ENCODE results near the gene CHCHD3.
A peak's percentile ranks its signal among the peaks of the same experiment; 100 is the strongest.

CHCHD3 gene

DNA sequence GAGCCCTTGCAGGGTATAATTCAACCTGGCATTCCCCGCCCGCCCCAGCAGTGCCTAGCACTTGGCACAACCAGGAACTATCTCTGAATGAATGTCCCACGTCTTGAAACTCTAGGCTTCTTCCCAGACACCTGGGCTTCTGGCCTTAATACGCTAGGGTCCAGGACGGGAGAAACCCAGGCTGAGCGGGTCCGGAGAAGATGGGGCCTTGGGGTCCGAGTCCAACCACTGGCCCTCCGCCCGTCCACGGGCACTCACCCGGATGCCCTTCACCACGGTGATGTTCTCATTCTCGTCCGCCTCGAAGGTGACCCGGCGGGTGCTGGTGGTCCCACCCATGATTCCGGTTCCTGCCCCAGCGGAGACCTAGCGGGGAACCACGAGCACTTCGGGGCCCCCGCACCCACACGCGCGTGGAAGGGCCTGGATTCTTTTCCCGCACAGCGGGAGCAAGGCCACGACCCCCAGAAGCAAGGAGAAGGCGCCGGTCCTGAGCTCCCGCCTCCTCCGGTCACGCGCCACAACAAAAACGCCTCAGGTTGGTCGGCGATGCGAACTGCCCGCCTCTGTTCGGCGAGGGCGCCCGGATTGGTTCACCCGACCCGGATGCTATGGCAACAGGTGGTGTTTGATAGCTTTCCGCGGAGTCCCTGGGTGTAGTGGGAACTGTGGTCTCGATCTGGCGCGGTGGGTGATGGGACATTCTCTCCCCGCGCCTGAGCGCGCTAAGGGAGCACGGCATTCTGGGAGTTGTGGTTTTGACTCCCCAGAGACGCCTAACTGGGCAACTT, at the start of gene CHCHD3:
TSS of gene CHCHD3 (minus strand) at position 492 of the 791 bp plus-strand sequence. CDS start at position 339, 153 bp downstream.
- DNase-seq, result peak; percentile 82 to 100 (median 98)

DNA sequence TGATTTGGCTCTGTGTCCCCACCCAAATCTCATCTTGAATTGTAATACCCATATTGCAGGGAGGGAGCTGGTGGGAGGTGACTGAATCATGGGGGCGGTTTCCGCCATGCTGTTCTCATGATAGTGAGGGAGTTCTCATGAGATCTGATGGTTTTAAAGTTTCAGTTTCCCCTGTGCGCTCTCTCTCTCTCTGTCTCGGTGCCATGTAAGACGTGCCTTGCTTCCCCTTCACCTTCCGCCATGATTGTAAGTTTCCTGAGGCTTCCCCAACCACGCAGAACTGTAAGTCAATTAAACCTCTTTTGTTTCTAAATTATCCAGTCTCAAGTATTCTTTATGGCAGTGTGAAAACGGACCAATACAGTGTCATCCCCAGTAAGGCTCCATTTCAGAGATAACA, 48.3 kb upstream of the CHCHD3 start:
- DNase-seq, result no peak

DNA sequence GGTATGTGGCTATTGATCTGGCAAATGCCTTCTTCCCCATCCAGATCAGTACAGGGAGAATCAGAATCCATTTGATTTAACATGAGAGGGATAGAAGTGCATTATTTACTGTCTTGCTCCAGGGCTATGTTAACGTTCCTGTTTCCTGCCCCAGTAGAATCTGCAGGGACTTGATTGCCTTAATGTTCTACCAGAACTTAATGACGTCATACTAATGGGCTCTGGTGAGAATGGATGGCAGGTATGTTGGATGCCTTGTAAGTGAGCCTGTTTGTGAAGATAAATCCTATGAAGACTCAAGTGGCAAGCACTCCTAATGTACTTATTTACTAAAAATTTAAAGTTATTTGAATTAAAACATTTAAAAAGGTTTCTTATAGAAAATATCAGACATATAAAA, 44.5 kb upstream of the CHCHD3 start:
- DNase-seq, result no peak

DNA sequence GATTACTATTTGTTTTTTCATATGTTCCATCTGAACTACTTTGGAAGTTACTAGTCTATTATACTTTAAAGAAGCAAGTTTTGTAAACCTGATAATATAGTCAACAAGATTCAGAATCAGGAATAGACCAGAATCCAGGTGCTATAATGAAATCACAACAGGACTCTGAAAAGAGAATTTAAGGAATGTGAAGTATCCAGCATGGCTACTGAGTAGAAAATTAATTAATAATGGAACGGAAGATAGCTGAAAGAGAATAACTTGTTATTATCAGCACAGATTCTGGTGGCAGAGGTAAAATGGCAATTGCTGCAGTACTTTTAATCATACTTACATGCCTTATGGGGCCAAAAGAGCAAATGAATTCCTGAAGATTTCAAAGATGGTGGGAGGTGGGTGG, 43.1 kb upstream of the CHCHD3 start:
- no peak for DNase-seq

DNA sequence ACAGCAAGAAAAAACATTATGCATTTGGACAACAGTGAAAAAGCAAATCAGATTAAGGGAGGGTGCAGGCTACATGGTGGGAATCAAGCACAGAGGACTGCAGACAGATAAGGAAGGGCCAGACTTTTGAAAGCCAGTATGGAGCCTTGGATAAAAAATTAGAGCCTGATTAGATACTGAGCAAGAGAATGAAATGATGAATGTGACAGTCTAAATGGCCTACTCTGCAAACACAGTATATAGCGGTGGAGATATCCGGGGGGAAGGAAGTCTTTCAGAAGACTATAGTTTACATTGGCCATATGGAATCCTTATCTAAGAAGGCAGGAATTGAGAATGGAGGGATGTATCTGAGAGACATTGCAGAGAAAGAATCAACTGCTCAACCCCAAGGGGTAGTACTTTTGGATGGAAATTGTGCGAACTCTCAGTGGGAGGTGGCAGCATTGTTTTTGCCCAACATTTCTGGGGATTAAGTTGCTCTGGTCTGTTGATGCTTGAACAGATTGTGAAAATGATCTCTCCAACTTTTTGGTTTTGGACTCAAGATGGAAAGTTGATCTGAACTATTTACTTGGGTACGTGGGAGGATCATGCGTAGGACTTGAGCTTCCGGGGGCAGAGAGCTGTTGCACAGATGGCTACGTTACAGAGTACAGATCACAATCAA, 39.4 kb upstream of the CHCHD3 start:
- peak in 1 of 56 donors; percentile 1 for DNase-seq

DNA sequence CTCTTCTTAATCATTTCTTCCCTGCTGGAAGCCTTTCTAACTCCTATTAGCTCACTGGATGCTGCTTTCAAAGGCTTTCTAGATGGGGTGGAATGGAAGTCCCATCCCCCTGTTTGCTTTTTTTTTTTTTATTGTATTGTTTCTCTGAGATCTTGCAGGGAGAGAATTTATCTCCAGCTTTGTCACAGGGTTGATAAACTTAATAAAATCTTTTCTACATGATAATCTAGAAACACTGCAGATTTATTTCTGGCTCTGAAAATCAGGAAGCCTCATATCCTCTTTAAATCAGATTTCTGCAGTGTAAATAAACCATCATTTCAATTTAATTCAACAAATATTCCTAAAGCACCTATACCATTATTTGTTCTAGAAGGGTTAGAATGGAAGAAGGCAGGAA, 37.2 kb upstream of the CHCHD3 start:
- DNase-seq, result no peak

DNA sequence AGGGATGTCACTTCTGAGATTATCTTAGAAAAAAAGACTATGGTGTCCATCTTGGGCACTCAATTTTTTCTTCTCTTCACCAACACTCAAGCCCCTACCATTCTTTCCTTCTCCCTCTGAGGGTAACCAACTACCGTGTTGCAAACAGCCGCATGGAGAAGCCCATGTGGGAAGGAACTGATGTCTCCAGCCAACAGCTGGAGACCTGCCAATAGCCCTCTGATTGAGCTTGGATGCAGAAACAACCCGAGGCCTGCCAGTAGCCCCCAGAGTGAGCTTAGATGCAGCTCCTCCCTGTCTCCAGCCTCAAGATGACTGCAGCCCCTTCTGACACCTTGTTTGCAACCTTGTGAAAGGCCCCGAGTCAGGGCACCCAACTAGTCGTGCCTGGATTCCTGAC, 36.4 kb upstream of the CHCHD3 start:
- no peak for DNase-seq

DNA sequence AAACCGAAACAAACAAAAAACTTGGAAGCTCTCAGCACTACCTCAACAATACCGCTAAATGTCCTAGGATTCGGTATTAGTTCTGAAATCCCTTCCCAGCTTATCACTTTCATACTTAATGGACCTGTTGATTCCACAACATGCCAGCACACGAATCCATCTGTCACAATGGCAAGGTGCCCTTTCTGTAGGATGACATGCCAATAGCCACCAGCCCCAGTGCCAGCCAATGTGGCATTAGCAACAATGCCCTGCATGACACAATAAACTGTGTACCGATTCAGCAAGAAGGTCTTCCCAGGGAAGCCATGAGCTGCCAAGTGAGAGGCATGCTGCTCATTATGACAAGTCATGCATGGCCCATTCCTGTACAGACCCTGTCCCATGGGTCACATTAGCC, 35.6 kb upstream of the CHCHD3 start:
- DNase-seq, result no peak

DNA sequence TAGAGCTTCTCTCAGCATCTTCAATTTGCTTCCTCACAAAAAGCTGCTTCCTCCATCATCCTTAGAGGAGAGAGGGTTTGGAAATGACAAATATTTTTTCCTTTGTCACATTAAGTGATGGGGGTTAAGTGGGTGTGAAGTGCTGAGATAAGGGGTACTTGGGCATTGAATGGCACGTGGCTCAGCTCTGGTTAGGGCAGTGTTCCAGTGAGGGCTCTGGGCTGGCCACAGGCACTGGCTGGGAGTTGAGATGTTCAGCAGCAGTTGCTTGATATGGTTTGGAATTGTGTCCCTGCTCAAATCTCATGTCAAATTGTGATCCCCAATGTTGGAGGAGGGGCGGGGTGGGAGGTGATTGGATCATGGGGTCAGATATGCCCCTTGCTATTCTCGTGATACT, 33.7 kb upstream of the CHCHD3 start:
- DNase-seq, result no peak

DNA sequence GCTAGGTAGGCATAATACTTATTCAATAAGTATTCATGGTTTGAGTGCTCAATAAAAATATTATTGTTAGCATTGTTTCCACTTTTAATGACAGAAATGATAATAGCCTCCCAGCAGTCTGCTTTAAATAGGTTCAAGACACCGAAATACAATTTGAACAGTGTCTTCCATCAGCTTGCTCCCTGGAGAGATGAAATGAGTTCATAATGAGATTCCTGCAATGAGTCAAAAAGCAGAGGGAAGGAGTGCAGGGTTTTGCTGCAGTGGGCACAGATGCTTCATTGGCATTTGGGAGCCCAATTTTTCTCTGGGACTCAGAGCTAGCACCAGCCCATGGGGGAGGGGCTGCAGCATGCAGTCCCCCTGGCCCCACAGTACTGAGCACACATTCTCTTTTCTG, 32.6 kb upstream of the CHCHD3 start:
- no peak for DNase-seq

DNA sequence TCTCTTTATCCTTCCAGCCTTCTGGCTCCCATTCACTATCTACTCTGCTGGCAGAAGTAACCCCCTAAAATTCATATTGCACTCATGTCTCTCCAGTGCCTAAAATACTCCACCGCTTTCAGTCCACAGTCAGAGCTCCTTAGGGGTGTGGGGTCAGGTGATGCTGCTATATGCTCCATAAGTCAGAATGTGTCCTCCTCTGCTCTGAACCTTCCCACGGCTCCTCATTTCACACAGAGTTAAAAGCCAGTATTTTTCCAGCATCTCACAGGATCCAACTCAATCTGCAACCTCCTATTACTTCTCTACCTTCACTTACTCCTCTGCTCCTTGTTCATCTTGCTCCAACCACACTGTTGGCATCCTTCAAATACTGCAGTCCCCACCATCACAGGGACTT, 31.1 kb upstream of the CHCHD3 start:
- DNase-seq, result no peak

DNA sequence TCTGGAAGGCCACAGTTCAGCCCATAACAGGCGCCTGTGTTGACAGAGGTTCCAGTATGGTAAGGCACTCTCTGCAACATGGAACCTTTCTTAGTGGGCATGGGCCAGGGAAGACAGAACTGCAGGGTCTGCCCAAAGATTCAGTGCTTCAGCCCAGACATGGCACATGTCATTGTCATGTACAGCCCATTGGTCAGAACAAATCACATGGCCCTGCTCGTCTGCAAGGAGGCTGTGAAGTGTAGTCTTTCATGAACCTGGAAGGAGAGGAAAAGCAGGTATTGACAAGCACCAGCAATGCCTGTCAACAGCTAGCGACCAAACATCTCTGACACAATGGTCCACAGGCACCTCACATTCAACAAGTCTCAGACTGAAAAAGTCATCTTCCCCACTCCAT, 30.4 kb upstream of the CHCHD3 start:
- DNase-seq, result no peak

DNA sequence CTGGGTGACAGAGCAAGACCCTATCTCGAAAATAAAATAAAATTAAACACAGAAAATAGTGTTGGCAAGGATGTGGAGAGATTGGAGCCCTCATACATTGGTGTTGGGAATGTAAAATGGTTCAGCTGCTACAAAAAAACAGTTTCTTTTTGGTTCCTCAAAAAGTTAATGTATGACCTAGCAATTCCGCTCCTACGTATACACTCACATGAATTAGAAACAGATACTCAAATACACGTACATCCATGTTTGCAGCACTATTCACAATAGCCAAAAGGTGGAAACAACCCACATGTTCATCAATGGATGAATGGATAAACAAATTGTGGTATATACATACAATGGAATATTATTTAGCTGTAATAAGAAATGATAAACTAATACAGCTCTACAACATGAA, 28.4 kb upstream of the CHCHD3 start:
- DNase-seq, result no peak

DNA sequence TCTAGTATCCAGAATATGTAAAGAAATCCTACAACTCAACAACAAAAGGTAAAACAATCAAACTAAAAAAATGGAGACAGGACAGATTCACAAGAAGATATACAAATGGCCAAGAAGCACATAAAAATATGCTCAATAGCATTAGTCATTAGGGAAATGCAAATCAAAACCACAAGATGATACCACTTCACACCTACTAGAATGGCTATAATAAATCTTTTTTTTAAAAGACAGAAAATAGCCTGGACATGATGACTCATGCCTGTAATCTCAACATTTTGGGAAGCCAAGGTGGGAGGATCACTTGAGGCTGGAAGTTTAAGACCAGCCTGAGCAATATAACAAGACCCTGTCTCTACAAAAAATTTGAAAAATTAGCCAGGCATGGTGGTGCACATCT, 27.9 kb upstream of the CHCHD3 start:
- no peak for DNase-seq

DNA sequence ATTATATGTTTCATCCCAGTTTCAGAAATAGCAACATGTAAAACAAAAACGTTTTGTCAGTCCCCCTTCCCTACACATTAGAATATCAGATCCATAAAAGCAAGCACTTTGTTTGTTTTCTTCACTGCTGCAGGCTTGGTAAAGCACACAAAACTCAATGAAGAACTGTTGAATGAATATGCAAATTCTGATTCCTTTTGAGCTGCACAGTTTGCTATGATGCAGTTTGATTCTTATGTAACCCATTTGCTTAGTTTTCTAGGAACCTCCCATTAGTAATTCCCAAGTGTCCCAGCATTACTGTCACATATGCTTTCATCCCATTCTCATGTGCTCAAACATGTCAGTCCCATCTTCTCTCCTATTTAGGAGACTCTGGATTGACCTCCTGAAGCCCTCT, 26.1 kb upstream of the CHCHD3 start:
- DNase-seq, result no peak

DNA sequence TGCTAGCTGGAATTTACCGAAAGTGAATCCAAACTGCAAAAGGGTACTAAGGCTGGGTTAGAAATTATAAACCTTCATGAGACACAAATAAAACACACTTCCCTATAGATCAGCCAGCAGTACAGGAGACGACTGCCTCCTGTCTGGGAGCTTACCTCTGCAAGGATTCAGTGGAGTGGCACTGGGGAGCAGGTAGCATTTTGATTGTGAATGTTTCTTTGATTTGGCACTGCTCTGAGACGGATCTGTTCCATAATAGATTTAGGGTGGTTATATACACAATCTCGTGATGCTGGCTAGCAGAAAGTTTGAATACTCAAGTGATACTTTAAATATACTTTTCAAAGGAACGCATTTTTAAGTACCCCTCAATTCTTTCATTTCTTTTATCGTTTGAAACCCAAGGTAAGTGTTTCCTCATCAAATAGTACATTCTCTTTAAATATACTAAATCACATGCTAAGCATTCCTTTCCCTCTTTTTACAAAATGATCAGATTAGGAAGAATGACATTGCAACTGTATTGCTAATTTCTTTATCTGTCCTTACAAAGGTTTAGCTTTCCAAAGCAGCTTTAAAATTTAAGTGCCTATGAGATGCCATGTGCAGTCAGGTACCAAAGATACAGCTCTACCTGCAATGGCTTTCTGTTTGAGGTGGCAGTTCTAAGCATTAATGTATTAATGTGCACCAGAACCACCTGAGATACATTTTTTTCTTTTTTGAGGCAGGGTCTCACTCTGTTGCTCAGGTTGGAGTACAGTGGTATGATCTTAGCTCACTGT, 20.6 kb upstream of the CHCHD3 start:
- no peak for DNase-seq

DNA sequence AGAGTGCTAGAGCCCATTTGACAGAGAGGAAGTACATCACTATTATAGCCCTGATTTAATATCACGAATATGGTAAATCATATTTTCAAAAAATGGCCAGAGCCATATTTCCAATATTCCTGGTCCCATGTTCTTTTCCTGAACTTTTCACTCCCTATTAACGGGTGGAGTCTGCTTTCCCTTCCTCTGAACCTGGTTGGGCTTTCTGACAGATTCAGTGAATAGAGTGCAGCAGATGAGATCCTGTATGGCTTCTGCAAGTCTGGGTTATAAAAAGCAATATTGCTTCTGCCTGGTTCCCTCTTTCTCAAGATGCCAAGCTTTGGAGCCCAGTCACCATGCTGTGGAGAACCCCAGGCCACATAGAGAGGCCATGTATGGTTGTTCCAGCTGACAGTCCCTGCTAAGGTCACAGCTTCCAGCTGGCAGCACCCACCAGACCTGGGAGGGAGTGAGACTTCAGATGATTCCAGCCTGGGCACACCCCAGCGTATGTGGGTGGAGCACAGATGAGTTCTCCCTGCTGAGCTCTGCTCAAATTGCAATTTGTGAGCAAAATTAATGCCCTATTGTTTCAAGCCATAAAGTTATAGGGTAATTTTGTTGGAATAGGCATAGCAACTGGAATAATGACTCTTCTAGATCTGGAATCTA, 17.9 kb upstream of the CHCHD3 start:
- DNase-seq, result peak in 5 of 56 donors; percentile 3 to 11 (median 7)

DNA sequence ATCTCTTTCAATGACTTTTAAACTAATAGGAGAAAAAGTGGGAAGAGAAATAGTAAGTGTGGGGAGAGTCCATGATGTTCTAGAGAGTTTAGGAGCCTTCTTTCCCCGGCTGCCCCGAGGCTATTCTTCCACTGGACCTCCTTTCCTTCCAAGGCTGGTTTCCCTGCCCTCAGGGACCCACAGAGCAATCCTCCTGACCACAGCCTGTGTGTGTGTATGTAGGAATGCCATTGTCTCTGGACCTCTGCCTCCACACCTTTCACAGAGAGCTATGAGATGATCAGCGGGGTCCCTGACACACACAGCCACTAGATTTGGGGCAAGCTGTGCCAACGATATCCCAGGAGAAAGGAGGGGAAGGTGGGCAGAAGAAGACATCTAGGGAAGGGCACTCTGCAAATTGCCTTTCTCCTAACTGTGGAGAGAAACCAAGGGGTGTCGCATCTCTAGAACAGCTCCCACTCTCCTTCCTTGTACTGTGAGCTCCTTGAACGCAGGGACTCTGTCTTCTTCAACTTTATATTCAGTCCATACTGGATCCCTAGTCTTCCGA, 13.3 kb upstream of the CHCHD3 start:
- DNase-seq, result no peak

DNA sequence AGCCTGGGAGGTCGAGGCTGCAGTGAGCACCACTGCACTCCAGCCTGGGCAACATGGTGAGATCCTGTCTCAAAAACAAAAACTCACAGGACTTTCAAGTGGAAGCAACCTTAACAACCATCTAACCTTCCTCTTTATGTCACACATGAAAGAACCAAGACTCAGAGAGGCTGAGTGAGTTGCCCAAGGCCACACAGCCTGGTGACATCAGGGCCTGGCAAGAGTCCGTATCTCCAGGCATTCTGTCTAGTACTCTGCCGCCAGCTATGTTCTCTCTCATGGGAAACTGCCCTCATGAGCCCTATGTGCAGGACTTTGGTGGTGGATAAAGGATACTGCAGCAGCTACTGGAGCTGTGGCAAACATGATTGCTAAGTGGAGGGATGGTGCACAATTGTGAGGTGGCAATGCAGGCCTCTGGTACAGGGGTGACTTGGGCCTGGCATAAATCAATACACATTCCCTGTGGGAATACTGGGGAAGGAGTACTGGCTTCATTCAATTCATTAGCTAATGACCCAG, 10.1 kb upstream of the CHCHD3 start:
- DNase-seq, result no peak

DNA sequence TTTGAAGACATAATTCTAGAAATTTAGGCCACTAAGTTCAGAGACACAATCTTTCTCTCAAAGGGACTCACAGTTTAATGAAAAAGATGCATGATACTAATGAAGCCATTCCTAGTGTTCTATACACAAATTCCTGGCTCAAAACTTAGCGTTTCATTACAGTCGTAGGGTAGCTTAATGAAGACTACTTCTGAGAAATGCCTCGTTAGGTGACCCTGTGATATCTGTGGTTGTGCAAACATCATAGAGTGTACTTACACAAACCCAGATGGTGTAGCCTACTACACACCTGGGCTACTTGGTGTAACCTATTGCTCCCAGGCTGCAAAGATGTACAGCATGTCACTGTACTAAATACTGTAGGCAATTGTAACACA, 488 bp upstream of the CHCHD3 start:
- DNase-seq, result no peak

DNA sequence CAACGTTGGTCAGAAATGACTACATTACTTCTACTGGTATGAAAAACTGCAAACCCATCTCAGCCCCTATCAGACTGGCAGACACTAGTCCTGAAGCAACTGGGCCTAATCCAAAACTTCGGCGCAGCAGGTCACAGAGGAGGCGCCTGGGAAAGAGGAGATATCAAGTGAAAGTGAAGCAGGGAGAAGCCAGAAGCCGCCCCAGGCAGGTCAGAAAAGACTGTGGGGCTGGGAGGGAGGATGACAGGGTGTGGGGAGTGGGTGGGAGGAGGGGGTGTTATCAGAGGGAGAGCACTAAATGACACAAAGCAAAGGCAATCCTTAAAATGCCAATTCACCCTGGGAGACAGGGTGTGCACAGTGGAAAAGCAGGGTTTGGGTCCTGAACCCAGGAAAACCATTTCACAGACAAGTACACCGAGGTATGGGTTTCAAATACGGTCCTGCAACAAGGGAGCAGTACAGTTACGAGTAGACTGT, 731 bp downstream of the CHCHD3 start:
- peak in 1 of 56 donors; percentile 1 for DNase-seq
